GM12865 (cell line): ENCODE measurements around the gene MISFA.

Source experiments
- DNase-seq: peaks from one replicate; pipeline ENCODE4 v3.0.0; 2010; ENCODE audit warnings: low read depth
- H3K4me3 ChIP-seq: 2 replicates; pipeline ENCODE4 v1.5.1; 2011; ENCODE audit warnings: mild to moderate bottlenecking, low read depth, low read length, control low read depth
- CTCF ChIP-seq: IDR thresholded peaks from 2 replicates; pipeline ENCODE4 v1.5.1; 2011; ENCODE audit warnings: low read length, control low read depth, low read depth, inconsistent platforms; ENCODE audit not compliant: insufficient read depth; ENCODE audit errors: missing control alignments

MISFA gene

GRCh38 chr11:18600915-18601569 is 1.5 kb downstream of the MISFA start:
- TF ChIP-seq CTCF, result no peak

GRCh38 chr11:18608376-18608775 is 8.8 kb downstream of the MISFA start:
- no peak overlapping the region for H3K4me3 ChIP-seq
- no peak for DNase-seq
- no peak for TF ChIP-seq CTCF

More at GRCh38 chr11:18600915-18601569, 1.5 kb downstream of the MISFA start:
- DNase-seq, result no peak
- no peak overlapping the region for H3K4me3 ChIP-seq

- H3K4me3 ChIP-seq, result no peak overlapping the region
- no peak for TF ChIP-seq CTCF
- no peak for DNase-seq
These were observed 11.6 kb downstream of the MISFA start for GRCh38 chr11:18611196-18611595.

- no peak for TF ChIP-seq CTCF
These were observed 12.8 kb downstream of the MISFA start for GRCh38 chr11:18612394-18612793.

GRCh38 chr11:18614667-18615066 is 15.1 kb downstream of the MISFA start:
- no peak overlapping the region for H3K4me3 ChIP-seq
- no peak for TF ChIP-seq CTCF
- DNase-seq, result no peak

More at GRCh38 chr11:18612394-18612793, 12.8 kb downstream of the MISFA start:
- H3K4me3 ChIP-seq, result no peak overlapping the region
- DNase-seq, result no peak

- no peak for TF ChIP-seq CTCF
- H3K4me3 ChIP-seq, result no peak overlapping the region
- peak; percentile 78 for DNase-seq
These were observed 16.2 kb downstream of the MISFA start for GRCh38 chr11:18615628-18616392.
